AG20443 (cell line): Measurements from ENCODE around the gene DDAH1.
A peak's percentile ranks its signal among the peaks of the same experiment; 100 is the strongest.
"Not testable (repeated sequence)": the region's sequence is repeated elsewhere in the genome, so short reads cannot be mapped to it uniquely, and the experiment has no call there.

Experiments
- DNase-seq: peaks from one replicate; pipeline ENCODE4 v3.0.0; 2012; ENCODE audit warnings: low spot score, mixed read lengths

DDAH1 gene

DNA sequence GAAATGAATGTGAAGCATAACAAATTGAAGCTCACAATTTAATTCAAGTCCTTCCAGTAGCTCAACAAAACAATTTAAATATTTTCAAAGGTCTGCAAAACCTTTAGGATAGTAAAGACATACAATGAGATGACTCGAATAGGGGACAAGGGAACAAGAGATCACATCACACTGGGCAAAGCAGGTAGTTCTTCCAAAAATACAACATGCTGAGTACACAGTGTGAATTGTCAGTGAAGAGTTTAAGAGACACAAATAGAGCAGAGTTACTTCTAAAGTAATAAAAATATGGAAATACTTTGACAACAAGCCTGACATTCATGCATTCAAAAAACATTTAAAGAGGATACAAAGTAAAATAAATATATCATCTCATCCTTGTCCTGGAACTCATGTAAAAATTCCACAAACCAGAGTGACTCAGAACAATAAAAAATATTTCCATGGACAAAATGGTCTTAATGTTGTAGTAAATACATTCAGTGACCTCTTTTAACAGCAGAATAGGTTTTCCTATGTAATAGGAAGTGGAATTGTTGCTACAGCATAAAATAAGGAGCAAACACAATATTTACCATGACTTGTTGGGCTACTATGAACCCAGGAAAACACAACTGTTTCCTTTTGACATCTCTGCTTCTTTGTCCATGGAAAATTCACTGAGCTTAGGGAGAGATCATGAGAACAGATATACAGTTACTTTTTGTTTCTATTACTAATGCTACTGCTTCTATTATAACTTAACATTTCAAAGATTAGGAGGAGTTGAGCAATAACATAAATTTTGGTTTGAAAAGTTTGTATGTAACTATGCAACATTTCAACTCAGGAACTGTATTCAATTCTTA is 104.9 kb downstream of the DDAH1 start:
- no peak for DNase-seq

DNA sequence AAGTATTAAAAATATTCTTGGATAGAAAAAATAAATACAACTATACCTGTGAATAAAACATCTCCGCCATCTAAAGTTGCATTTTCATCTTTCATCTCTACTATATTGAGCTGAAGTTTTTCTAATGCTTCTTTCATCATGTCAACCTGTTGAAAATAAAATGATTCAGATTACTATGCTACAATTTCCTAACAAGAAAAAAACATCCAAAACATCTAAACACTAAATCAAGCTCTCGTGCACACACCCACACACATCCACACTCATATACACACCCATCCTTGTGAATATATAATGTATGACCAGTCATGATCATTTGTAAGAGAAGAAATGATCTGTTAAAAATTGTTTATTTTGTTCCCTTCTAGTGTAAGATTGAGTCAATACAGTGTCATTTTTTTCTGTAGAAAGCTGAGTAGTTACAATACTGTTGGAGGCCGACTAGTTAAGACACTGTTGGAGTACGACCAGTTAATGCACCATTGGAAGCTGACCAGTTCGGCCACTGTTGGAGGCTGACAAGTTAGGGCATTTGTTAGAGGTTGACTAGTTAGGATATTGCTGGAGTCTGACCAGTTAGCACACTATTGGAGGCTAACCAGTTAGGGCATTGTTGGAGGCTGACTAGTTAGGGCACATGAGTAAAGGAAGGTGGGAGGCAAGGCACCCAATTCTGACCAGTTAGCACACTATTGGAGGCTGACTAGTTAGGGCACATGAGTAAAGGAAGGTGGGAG is 106.1 kb downstream of the DDAH1 start:
- DNase-seq = no peak

DNA sequence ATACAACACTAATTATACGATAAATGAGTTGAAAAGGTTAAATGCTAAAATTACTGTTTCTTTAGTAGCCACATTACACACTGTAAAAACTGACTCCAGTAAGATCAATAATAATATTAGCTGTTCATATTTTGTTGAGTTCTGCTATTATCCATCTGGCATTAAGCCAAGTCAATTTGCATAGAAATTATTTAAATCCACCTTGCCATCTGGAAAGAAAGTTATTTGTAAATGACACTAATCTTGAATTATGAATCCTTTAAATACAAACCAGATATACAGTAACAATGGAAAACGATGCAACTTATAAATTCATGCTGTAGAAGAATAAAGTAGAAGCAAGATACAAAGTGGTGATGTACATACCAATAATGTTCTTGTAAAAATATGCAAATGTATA is 107.1 kb downstream of the DDAH1 start:
- no peak for DNase-seq

DNA sequence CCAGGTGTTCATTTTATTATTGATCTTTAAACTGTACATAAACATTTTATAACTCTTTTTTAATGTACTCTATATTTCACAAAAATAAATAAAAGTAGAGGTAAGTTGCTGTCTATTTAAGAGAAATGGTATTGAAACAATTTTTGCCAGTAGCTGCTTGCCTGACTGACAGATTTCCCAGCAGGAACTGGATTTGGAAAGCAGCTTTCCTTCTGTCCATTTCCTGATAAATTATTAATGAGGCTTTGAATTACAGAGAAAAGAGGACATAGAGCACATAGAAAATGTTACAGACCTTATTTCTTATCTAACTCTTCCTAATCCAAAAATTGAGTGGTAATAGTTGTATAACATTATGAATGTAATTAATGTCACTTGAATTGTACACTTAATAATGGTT is 108.8 kb downstream of the DDAH1 start:
- DNase-seq = no peak

DNA sequence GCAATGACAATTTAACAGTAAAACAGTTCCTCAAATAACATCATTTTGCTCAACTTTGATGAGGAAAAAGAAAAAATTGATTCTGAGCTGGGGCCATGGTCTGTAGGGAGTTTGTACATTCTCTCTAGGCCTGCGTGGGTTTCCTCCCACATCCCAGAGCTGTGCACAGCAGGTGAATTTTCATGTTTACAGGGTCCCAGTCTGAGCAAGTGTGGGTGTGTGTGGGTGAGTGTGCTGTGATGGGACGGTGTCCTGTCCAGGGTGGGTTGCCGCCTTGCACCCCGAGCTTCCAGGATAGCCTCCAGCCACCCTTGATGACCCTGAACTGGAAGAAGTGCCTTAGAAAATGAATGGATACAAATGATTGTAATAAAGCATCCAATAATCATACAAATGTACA is 112.9 kb downstream of the DDAH1 start:
- DNase-seq = no peak

DNA sequence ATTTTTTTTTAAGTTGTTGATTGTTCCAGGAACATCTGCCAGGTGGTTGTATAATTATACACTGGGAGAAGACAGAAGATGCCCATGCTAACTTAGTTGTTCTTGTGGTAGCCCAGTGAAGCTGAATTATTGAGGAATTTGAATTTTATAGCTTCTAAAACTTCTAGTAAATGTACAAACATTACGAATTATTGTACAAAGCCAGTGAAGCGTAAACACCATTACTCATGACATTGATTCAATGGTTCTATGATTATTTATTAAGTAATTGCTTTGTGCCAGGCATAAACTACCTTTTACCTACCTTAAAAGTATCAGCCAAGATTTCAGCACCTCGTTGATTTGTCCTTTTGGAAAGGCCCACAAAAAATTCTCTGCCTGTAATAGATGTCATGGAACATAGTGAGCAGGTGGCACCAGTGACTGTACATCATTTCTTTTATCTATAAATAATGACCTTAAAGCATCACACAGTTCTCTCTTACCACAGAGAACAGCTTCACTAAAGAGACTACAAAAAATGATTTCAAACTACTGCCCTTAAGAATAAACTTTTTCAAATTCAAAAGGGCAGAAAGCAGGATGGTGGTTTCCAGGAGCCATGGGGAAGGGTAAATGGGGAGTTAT is 113.6 kb downstream of the DDAH1 start:
- no peak for DNase-seq

DNA sequence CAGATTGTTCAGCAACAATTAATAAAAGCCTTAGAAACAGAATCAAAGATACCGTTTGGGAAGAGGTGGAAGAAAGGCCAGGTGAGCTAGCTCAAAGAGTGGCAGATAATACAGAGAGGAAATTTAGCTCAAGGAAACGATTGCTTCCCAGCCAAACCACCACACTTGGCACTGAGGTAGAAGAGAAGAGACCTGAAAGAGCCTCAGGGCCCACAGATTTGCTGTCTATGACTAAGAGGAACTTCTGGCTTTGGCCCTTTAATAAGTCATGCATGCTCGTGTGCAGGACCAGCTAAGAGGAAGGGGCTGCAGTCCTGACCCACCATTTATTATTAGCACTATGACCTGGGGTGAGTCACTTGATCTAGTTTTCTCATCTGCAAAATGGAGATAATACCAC is 115.7 kb downstream of the DDAH1 start:
- DNase-seq = no peak

DNA sequence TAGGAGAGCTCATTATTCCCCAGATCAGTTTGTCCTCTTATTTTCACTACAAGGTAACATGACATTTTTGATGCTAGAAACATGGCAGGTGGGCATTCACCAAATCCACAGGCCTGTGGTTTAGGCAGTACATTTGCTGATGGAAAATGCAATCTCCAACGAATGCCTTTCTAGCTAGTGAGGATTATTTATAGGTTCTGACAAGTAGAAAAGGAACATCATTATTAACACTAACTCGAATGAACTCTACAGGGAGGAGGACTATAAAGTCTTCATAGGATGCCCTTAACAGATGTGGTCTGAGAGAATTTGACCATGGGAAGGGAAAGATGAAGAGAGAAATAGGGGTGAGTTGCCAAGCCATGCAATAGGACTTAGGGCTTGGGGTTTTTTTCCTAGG is 117.1 kb downstream of the DDAH1 start:
- DNase-seq = no peak

DNA sequence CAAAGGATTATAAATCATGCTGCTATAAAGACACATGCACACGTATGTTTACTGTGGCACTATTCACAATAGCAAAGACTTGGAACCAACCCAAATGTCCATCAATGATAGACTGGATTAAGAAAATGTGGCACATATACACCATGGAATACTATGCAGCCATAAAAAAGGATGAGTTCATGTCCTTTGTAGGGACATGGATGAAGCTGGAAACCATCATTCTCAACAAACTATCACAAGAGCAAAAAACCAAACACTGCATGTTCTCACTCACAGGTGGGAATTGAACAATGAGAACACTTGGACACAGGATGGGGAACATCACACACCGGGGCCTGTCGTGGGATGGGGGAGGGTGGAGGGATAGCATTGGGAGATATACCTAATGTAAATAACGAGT is 117.7 kb downstream of the DDAH1 start:
- not testable (repeated sequence) for DNase-seq

DNA sequence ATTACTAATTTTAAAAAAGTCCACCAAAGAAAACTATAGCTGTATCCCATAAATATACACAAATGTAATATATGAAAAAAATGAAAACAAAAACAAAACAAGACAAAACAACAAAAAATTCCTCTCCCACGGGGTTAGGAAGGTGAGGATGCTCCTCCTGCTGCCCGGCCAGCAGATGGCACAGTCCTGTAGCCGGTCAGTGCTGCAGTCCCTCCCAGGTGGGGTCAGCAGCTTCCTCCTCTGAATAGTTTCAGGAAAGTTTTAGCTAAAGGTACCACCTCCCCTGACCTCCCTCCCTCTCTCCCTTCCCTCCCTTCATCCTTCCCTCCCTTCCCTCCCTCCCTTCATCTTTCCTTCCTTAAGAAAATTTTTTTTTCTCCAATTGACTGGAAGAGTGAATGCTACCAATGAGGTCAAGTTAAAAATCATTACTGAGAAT is 120.7 kb downstream of the DDAH1 start:
- peak; percentile 64 for DNase-seq

DNA sequence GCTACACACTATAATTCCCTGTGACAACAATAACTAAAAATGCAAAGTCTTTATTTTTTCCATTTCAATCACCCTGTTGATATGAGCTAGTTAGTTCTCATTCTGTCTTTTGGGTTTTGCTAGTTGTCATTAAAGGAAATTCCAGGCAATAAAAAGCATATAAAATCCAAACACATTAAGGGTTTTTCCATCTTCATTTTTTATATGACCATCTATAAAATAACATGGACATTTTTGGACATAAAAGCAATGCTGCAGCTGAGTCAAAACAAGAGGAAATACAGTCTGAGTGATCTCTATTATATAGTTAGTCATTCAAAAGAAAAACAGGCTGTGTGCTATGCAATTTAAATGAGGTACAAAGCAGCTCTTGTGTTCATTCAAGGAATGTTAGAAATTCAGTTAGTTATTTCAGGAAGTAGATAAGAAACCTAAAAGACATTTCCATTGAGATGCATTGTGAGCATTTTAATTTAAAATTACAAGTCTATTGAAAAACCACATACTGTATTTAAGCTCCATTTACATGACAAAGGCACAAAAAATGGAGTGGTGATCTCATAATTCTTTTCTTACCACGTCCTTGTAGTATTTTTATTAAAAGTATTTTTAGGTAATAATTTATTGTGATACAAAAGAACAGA is 121.2 kb downstream of the DDAH1 start:
- DNase-seq = peak; percentile 29

DNA sequence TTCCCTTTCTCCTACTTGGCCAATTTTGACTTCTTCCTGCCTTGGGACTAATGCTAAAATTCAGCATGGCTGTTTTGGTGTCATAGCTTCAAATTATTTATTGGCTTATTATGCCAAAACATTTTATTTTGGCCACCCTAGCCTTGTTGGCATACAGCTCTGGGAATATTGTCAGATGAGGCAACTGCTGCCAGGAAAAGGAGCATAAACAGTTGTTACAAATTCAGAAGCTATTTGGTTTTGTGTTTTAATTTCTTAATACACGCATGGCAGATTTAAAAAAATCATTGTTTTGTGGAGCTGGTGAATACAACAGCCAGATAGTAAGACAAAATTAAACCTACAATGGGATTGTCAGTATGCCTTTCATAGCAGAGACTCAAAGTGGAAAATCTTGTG is 121.7 kb downstream of the DDAH1 start:
- DNase-seq = no peak

DNA sequence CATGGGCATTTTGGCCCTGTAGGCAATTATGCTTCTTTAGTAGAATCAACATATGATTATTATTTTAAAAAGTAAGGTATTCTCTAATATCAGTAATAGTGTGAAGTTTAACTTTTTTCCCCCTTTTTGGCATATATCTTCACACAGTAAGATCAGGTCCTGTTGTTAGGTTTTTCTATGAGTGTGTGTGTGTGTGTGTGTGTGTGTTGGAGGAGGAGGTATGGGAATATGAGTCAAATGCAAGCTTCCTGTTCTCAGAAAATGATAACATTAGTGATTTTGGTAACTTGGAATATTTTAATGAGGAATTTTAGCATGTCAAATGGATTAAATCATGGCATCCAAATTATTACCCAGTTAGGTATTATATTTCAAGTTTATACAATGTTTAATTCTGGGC is 122.8 kb downstream of the DDAH1 start:
- DNase-seq = no peak

DNA sequence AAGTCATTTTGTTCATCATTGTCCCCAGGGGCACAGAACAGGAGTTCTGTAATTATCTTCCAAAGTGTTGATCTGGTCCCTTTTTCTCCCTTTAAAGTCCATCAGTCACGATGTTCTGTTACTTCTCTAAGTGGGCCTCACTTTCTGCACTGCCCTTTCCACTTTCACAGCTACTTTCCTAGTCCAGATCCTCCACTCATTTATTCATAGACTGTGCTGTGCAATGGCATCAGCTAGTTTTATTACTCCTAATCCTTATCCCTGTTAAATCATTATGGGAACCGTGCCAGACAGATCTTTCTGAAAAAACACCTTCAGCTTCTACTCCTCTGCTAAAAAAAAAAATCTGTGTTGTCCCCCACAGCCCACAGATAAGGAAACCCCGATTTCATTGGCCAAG is 124.5 kb downstream of the DDAH1 start:
- no peak for DNase-seq

DNA sequence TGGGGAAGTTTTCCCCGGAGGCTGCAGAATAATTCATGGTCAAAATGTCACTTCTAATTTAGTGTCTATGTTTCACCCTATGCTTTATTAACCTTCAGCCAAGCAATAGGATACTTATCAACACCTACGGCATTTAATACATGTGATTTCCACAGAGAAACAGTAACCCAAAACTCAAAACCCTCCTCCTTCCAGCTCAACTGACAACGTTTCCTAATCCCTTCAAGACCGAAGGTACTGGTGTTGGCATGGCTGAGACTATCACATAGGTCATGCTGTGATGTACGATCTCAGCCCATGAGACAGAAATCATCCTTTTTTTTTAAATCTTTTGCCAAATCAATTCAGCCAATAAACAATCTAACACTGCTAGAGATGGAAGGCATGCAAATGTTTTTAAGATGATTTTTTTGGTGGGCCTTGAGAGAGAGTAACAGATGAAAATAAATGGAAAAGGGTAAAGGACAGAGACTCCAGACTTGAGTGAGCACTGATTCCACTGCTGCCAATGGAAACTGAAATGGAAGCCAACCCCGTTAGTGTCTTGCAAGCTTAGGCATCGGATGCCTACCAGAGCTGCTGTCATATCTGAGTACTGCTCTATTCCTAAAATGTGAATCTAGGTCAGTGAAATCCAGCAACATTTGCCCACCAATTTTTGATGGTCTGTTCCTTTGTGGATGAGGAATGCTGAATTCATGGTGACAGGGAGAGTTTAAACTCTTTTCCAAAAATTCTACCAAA is 125.1 kb downstream of the DDAH1 start:
- DNase-seq = no peak

DNA sequence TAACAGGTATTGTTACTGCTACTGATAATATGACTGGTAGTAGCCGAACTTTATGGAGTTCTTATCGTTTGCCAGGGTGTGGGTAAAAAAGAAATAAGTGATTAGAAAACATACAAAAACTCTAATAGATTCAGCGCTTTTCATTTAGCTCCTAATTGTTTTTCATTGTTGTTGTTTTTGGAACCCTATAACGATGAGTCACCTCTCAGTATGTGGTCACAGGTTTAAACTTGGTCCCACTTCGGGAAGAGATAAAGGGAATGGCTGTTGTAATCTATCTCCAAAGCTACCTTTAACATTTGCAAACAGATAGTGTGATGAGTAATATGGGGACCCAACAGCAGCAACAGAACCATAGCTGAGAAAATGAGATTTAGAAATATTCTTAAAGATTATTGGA is 125.9 kb downstream of the DDAH1 start:
- DNase-seq = no peak

DNA sequence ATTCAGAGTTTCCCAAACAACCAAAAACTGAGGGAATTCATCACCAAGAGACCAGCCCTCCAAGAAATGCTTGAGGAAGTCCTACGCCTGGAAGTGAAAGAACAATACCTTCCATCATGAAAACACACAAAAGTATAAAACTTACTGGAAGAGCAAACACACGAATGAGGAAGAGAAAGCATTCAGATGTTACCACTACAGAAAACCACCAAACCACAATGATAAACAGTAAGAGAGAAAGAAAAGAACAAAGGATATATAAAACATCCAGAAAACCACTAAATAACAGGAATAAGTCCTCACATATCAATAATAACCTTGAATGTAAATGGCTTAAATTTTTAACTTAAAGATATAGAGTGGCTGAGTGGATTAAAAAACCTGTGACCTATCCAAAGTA is 130.0 kb downstream of the DDAH1 start:
- no peak for DNase-seq

DNA sequence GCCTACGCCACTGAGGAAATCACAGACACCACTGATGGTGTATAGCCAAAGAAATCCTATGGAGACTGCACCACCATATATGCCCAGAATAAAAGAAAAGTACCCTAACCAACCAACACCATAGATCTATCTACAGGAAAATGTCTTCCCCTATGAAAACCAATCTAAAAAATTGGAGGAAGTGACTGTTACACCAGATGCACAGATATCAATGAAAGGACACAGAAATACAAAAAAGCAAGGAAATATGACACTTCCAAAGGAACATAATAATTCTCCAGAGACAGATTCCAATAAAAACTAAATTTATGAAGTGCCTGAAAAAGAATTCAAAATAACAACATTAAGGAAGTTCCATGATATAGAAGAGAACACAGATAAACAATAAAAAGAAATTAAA is 131.8 kb downstream of the DDAH1 start:
- DNase-seq = no peak

DNA sequence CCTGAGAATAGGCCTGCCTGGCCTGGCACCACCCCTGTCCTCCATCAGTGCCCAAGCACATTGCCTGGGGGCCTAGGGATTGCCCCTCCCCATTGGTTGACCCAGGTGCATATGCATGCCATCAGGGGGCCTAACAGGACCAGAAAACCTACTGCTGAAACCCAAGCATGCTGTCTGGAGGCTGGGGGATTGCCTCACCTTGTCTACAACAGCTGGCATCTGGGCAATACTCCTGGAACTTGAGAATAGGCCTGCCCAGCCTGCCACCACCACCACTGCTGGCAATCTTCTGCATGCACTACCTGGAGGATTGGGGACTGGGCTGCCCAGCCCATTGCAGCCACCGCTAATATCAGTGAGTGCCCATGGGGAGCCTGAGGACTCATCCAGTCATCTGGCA is 132.4 kb downstream of the DDAH1 start:
- no peak for DNase-seq

DNA sequence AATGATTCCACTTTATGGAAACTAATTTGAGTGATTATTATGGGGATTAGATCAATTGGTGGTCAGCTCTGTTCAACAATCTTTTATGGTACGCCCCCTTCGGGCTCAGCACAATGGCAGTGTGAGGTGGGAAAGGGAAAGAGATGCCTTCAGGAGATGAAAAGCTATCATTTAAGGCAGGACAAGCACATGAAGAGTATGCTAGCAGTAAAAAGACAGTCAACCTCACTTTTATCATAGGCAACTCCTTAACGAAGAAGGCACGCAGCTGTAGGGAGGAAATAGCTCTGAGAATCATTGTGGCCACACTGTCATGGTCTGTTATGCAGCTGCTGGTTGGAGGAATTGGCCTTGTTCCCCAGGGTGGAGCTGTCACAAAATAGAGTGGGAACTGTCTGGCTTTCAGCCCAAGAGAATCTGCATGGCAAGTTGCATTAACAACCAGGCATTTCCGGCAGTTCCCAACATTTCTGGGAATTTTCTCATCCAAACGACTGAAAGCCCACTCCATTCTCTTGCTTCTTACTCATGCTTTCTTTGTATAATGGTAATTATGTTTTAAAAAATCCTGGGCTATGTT is 134.2 kb downstream of the DDAH1 start:
- peak; percentile 85 for DNase-seq

DNA sequence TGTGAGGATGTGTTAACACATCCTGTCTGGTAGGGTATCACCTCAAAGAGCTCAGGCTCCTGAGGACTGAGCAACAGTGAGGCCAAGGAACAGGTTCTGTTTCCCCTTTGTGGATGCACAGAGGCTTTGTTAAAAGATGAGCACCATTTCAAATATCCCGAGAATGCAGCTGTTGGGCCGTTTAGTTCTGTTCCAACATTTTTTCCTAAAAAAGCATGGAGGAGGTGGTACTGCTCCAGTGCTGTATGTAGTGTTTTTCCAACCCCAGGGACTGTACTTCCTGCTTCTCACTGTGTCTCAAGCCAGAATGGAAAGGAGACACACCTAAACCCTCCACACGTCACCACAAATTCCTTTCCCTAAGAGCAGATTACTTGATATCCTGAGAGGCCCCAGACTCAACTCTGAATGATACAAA is 134.7 kb downstream of the DDAH1 start:
- DNase-seq = peak; percentile 67
